CD4-positive, alpha-beta T cell treated with Interleukin-1 beta for 1 hour (primary cell): ENCODE measurements around the gene MEGF6.

ENCODE experiments used
- DNase-seq, 2 donors: peaks; one replicate each; pipeline ENCODE4 v3.0.0-alpha.2; 2020 to 2022

MEGF6 gene

GRCh38 chr1:3478187-3478586, 133.1 kb downstream of the MEGF6 start:
- DNase-seq = no peak

GRCh38 chr1:3477241-3477995, 133.9 kb downstream of the MEGF6 start:
- no peak for DNase-seq

- no peak for DNase-seq
These were observed 134.6 kb downstream of the MEGF6 start for GRCh38 chr1:3476666-3477065.

DNA sequence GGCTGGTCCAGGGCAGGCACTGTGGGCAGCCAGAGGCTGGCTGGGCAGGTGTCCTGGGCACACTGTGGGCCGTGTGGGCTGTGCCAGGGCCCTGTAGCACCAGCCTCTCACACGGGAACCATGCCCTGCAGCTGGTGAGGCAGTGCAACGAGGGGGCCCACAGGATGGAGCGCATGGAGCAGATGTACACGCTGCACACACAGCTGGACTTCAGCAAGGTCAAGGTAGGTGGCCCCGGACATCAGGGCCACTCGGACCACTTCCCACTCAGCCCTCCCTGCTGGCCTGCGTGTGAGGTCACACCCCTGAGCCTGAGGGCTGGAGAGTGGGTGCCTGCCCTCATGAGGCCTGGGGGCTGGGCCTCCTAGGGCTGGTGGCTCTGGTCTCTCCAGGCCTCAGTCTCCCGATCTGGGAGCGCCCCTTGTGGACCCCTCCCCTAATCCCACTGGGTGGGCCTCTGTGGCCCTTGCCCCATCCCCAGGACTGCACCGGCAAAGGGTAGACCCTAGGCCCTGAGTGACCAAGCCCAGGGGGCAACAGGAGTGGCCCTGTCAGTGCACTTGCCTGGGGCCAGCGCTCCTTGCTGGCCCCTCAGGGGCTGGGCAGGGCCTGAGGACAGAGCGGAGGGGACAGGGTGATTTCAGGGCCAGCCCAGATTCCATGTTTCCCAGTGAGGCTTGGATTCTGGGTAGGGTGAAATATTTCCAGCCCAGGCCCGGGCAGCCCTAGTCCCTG, 135.3 kb downstream of the MEGF6 start:
- DNase-seq = no peak

- DNase-seq = no peak
These were observed 136.9 kb downstream of the MEGF6 start for GRCh38 chr1:3474421-3474820.

DNA sequence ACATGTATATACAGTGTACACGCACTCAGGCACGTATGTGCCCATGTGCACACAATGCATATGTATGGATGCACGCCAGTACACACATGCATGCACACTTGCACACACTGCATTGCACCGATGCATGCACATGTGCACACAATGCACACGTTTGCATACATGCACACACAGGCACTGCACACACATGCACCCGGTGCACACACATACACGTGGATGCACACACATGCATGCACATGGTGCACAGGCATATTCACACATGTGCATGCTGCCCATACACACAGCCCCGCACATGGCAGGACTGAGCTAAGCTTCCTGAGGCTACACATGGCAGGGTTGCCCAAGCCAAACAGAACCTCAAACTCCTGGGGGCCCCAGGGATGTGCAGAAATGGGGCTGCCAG, 137.3 kb downstream of the MEGF6 start:
- no peak for DNase-seq

DNA sequence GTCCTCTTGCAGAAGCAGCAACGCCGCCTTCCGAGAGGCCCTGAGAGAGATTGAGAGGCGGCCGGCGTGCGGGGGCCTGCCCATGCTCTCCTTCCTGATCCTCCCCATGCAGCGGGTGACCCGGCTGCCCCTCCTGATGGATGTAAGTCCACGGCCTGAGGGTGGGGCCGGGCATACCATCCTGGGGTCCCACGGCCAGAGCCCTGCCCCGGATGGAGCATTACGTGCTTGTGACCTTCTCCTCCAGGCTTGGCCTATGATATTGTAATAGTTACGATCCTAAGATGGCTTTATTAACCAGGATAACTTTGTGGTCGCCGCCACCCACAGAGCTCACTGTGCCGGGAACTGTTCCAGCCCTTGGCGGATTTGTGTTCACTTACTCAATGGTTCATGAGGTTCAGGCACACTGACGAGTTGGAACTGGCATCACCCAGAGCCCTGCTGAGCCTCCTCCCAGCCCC, 137.9 kb downstream of the MEGF6 start:
- DNase-seq = no peak

DNA sequence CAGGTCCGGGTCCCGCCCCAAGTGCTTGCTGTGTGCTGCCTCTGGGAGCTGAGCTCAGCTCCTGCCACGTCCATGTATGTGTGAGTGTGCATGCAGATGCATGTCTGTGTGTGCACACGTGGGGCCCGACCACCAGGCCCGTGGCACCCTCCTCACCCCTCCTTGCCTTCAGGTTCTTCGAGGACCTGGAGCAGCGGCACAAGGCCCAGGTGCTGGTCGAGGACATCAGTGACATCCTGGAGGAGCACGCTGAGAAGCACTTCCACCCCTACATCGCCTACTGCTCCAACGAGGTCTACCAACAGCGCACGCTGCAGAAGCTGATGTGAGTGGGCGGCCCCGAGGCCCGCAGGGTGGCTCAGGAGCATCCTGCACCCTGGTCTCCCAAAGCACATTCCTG, 138.4 kb downstream of the MEGF6 start:
- DNase-seq = no peak

GRCh38 chr1:3472088-3472850, 139.0 kb downstream of the MEGF6 start:
- no peak for DNase-seq

GRCh38 chr1:3471356-3472087, 139.8 kb downstream of the MEGF6 start:
- no peak for DNase-seq

GRCh38 chr1:3470650-3471355, 140.5 kb downstream of the MEGF6 start:
- no peak for DNase-seq

GRCh38 chr1:3469849-3470649, 141.3 kb downstream of the MEGF6 start:
- DNase-seq = no peak

- DNase-seq = no peak
These were observed 142.0 kb downstream of the MEGF6 start for GRCh38 chr1:3469104-3469848.

- DNase-seq = no peak
These were observed 142.8 kb downstream of the MEGF6 start for GRCh38 chr1:3468236-3469103.

DNA sequence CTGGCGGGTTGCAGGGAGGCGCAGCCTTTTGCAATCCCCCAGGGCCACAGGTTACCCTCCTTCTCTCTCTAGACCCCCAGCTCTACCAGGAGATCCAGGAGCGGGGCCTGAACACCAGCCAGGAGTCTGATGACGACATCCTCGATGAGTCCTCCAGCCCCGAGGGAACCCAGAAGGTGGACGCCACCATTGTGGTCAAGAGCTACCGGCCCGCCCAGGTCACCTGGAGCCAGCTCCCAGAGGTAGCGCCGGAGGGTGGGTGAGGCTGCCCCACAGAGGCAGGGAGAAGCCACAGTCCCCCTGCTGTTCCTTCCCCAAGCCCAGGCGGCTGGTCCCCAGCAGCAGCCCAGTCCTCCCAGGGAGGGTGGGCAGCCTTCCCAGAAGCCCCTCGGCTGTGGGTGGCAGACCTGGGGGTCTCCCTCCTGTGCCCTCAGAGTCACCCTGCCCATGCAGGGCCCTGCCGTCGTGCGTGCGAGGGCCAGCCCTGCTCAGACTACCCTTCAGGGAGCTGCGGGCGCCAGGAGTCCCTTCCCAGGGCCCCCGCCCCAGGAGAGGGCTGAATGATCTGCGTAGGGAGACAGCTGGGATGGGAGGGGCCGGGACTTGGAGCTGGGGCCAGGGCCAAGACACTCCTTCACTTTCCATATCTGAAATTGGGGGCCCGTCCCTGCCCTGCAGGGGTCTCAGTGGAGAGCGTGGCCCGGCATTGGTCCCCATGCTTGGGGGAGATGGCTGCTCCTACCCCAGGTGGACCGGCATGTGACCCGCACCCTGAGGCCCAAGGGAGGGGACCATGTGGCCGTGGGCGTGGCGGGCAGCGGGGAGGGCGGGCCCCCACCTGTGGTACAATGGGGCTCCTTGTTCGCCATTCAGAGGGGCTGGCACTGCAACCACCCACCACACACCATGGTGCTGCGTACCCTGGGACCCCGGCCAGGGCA, 143.9 kb downstream of the MEGF6 start:
- DNase-seq = no peak

DNA sequence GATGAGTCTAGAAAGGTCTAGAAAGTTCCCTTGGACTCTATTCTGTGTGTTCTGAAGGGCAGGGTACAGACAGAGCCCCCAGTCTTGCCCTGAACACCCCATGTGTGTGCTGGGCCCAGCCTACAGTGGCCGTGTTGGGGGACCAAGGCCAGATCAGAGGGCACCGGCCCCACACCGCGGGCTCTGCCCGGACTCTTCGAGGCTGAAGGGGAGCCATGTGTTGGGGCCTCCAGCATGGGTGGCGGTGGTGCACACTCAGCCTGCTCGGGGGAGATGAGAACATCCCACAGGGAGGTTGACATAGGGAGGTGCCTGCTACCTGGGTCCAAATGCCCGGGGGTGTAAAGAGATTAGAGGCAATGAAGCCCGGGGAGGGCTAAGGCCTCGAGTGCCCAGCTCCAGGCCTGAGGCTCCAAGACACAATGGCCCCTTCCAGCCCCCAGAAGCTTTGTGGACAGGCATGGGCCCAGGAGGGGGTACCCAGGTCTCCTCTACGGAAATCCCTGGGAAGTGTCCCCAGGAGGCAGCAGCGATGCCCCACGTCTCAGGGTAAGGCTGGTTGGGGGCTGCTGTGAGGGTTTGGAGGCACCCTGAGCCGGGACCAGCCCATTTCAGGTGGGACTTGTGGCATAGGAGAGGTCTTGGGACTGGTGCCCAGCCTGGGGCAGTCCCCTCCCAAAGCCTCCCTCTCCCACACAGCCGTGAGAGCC, 144.8 kb downstream of the MEGF6 start:
- no peak for DNase-seq

DNA sequence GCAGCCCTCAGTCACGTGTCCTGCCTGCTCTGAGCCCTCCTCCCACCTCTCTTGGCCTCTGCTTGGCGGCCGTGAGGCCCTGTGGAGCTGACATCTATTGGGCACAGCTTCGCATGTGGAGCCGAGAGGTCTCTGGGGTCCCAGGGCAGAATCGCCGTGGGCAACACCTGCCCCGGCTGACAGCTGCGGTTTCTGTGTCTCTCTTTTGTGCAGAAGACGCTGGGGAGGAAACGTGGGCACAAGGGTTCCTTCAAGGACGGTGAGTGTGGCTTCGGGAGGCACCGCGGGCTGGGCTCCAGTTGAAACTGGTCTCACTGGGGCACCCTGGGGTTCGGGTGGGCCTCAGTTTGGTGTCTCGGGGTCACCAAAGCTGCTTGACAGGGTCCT, 145.4 kb downstream of the MEGF6 start:
- DNase-seq = no peak
